ENCODE measurements around the gene NRXN2.

GRCh38 chr11:64632237-64632636, 90.8 kb downstream of the NRXN2 start:
- no peak for TF ChIP-seq POLR2A (IDR thresholded peaks at IDR 0.05)
- no peak for TF ChIP-seq CTCF (IDR thresholded peaks at IDR 0.05)
